Measurements from ENCODE around the gene SV2C.
A peak's percentile ranks its signal among the peaks of the same experiment; 100 is the strongest.

Gene SV2C

DNA sequence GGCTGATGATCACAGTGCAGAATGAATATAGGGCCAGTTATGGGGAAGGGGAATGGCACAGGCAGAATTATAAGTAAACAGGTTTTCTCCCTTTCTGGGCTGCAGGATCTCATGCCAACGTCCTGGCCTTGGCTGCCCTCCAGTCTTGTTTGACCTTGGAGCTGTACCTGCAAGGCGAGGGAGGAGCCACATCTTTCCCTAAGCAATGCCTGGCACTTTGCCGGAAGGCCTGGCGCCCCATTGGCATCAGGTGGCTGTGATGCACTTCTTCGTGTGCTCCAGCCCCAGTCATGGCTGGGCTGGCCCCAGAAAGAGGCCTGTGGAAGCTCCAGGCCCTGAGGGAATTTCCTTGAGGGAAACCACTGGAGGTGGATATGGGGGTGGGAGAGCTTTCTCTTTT, 303.2 kb downstream of the SV2C start:
- DNase-seq, result no peak

DNA sequence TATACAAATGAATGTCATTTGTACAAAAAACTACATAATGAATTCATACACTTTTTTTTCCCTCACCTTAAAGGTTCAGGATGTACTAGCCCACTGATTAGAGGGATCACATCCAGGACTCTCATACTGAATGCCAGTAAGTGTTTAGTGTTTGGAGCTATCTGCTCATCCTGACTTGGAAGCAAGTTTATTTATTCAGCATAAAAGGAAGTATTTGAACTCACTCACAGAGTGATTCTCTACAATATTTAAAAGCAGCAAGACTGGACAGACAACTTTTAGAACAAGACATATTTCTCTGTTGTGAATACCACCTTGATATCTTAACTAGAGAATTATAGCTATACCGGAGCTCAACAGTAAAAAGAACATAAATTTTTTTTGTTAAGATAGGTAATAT, 305.1 kb downstream of the SV2C start:
- no peak for DNase-seq

DNA sequence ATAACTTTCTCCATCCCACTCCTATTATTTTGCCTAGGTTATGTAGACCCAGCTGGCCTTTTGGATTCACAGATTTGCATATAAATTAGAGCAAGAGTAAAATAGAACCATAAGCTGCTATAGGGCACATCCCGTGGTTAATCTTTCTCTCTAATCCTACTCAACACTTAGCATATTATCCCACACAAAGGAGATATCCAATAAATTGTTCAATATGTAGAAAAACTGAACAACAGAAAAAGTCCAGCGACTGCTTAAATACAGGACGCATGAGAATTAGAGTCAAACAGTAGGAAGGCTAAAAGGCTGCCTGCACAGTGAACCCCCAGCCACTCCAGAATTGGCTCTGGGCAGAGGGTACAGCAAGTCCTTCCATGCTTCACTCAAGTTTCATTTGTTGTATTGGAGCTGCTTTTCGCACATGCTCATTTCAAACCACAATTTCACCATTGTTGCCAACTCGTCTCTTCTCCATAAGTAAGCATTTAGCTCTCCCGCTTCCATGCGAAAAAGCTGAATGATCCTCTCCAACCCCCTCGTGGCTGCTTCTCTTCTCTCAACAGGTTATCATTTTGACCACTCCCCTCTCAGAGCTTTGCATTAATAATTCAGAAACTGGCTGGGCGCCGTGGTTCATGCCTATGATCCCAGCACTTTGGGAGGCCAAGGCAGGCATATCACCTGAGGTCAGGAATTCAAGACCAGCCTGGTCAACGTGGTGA, 305.8 kb downstream of the SV2C start:
- DNase-seq, result no peak

DNA sequence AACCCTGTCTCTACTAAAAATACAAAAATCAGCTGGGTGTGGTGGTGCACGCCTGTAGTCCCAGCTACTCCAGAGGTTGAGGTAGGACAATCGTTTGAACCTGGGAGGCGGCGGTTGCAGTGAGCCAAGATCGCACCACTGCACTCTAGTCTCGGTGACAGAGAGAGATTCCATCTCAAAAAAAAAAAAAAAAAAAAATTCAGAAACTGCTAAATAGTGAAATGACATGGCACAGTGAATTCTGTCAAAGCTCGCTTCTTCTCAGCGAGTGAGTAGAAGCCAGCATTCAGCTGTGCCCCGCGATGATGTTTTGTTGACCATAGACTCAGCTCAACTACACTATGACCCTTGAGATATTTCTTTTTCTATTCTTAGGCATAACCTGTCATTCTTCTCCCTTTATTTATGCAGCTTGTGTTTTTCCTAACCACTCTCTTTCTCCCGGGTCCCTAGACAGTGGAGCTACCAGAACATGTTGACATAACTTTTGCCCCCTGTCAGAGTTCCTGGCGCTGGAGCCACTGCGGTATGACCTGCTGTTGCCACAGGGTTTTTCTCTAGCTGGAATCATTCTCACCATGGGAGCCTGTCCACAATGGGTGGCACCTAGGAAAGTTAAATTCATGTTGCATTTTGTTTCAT, 306.5 kb downstream of the SV2C start:
- DNase-seq, result no peak

DNA sequence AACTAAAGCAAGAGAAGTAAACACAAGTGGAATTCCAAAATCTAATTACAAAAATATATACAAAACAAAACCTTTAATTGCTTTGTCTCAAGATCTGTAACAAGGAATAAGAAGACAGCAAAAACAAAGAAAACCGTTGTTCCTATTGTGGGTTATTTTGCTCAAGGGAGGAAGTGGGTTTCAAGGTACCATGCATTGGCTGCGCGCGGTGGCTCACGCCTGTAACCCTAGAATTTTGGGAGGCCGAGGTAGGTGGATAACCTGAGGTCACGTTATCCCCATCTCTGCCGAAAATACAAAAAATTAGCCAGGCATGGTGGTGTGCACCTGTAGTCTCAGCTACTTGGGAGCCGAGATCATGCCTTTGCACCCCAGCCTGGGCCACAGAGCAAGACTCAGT, 307.8 kb downstream of the SV2C start:
- DNase-seq, result no peak

DNA sequence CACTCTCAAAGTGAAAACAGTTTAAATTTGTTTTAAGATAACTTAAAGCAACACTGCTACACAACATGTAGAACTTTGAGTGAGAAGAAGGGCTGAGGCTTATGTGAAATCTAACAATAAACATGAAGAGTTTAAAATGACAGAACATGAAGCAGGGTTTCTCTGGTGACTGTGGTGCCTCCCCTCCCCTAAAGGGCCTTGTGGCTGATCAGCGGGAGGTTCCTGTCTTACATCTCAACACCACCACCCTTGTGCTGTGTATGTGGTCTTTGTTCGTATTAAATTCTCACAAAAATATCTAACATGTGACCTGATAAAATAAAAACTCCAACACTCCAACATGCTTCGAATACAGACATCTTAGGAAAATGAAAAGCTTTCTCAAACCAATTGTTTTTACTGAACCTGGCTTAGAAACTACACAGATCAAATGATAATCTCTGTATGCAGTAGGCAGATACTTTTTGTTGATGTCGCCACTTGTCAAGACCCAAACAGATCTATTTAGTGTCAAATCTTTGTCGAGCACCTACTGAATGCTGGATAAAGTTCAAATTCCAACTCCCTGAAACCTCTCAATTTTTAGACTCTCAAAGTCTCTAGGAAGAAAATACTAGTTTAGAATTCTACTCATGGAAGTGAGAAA, 310.0 kb downstream of the SV2C start:
- no peak for DNase-seq

DNA sequence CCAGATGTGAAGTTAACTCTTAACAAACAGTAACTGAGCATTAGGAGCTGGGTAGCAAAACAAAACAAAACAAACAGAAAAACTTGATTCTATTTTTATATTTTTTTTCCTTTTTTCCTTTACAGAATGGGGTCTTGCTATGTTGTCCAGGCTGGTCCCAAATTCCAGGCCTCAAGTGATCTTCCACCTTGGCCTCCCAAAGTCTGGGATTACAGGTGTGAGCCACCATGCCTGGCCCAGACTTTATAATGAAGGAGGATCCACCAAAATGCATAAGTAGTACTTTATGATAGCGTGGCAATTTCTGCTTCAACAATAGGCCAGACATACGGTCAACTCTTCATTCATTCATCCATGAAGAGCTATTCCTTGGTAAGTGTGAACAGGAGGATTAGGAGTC, 314.0 kb downstream of the SV2C start:
- DNase-seq, result no peak

DNA sequence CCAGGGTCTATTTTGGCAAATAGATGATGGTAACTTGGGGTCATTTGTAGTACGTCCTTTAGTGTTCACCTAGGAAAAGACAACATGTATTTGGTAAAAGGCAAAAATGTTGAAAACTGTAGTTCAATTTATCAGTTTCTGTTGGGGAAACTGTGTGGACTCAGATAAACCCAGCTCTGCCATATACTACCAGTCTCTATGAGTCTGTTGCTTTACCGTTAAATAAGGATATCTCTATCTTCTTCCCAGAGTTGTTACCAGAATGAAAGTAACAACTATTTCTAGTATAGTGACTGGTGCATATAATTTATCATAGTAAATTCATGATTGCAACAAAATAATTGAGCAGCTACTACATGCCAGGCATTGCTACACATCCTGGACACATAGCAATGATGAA, 316.1 kb downstream of the SV2C start:
- no peak for DNase-seq

DNA sequence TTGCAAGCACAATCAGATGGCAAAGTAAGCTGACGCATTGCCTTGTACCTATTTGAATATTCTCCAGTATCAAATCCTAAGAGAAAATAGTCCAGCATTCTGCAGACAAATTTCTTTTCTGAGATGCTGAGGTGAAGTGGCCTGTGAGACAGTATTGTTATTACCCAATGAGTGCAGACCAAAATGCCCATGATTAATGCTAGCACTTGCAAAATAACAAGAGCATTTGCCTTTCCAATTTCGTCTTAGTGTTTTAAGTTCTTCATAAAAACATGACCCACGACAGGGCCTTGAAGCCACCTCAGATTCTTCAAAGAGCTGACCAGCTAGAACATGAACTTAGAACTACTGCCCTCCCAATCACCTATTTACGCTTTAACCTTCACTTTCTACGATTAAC, 317.3 kb downstream of the SV2C start:
- no peak for DNase-seq

DNA sequence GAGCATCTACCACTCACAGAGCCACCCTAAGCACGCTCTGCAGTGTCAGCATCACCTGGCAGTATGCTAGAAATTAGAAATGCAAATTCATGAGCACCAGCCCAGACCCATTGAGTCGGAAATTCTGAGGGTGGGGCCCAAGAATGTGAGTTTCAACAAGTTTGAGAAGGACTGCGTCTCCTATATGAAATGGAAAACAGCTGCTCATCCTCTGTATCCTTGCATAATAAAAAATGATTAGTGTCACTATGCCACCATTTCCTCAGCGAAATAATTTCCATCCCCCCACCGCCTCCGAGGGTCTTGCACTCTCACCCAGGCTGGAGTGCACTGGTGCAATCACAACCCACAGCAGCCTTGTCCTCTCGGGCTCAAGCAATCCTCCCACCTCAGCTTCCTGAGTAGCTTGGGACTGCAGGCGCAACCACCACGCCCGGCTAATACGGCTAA, 318.6 kb downstream of the SV2C start:
- DNase-seq, result no peak

DNA sequence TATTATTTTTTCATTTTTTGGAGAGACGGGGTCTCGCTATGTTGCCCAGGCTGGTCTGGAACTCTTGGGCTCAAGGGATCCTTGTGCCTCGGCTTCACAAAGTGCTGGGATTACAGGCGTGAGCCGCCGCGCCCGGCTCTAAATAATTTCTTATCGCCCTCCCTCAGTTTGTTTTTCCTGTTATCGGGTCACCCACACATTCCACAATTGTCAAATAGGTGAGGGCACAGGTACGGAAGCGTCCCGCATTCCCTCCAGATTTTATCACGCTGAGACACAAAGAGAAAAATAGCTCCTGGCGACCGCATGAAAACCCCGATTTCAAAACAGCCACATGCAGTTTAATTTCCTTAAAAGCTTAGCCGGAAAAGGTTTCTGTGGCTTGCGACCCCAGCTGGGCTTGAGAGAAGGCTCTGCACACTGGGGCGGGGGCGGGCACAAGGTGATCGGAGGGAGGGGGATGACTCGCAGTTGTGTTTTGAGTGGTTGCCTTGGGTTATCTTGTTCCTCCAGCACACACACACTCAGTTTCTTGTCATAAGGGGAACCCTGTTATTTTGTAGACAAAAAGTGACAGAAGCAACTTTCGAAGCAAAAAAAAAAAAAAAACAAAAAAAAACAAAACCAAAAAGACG, 319.2 kb downstream of the SV2C start:
- DNase-seq, result peak; percentile 23

DNA sequence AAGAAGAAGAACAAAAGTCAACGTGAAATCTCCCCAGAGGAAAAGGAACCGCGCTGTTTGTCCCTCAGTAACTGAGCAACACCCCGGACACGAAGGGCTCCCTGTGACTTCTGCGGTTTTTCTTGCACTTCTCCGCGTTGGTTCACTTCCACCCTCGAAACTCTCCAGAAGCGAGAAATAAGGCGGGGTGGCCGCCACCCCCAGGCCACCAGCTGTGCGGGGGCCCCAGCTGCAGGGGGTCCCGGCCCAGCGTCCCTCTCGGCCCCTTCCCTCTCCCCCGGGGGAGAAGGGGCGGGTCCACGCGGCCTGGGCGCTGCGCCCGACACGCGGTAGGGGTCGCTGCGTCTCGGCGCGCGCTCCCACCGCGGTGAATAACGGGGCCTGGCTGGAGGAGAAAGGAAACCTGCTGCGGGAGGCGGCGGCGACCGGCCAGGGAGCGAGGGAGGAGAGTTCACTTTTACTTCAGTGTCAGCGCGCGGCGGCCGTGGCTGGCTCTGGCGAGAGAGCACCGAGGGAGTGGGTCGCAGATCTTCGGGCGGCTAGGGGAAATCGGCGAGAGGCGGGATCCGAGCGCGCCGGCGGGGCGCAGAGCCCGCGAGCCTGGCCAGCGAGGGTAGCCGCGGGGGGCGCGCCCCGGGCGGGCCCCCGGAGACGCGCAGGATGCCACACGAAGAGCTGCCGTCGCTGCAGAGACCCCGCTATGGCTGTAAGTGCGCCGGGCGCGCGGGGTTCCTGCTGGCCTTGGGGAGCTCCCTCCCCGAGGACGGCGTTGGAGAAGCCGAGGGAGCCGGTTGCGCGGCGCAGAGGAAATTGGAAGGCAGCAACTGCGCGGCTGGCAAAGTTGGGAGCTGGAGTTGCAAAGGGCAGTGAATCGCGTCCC, 319.9 kb downstream of the SV2C start, which contains the start of gene IQGAP2:
Gene IQGAP2 (plus strand): TSS at position 400 of the 880 bp plus-strand sequence. CDS start 261 bp downstream, at position 661.
- DNase-seq, result peak; percentile 85
